GM12878 (cell line): ENCODE measurements around the gene HIVEP3. TPM values are rescaled to one million over a fixed set of nuclear protein-coding genes. Genes with fewer than 3 reads are reported as not detected.

Experiments
- ATAC-seq: fragments of 200-7000 bp; cut with Tn5 transposase; 3 replicates; pipeline ENCODE4 v1.9.1; 2020; ENCODE audit warnings: mild to moderate bottlenecking, moderate library complexity
- BruUV-seq: library from RNA; stranded (reverse); fragments of 400-500 nt; replicated peaks from 2 replicates; lab custom pipeline; 2021; lab: Mats Ljungman, UMichigan
- CTCF ChIA-PET: fragments of 300-600 bp; sonication (Branson Sonifier 250); formaldehyde crosslinking; extraction: SDS; loops from one replicate; lab custom pipeline; 2021; ENCODE audit warnings: inconsistent platforms; lab: Yijun Ruan, JAX
- POLR2A ChIA-PET: fragments of 350-600 bp; formaldehyde crosslinking; extraction: SDS; loops from one replicate; lab custom pipeline; 2021; ENCODE audit warnings: inconsistent platforms; lab: Charles Lee
- RAD21 ChIA-PET: fragments of 300-600 bp; sonication (Branson Sonifier 250); formaldehyde crosslinking; loops from one replicate; lab custom pipeline; 2023; ENCODE audit warnings: antibody characterized with exemption; ENCODE audit not compliant: unreplicated experiment; lab: Charles Lee
- SMC1A ChIA-PET: fragments of 300-600 bp; sonication (Branson Sonifier 250); formaldehyde crosslinking; loops from one replicate; lab custom pipeline; 2023; ENCODE audit not compliant: unreplicated experiment, uncharacterized antibody; lab: Charles Lee
- DNase-seq: peaks from one replicate; pipeline ENCODE4 v3.0.0-alpha.2; 2011; ENCODE audit warnings: low read depth, low spot score
- FAIRE-seq: peaks from 3 replicates; lab custom pipeline; 2011; peaks lifted over from hg19 to GRCh38; lab: Jason Lieb, UNC
- H2AFZ ChIP-seq: 2 replicates; pipeline ENCODE4 v1.6.0; 2011; ENCODE audit warnings: low read depth, low read length, control low read depth; ENCODE audit not compliant: control insufficient read depth
- H3K27ac ChIP-seq: 2 replicates; pipeline ENCODE4 v1.5.1; 2011; ENCODE audit warnings: control low read depth; ENCODE audit not compliant: control insufficient read depth, insufficient read depth
- H3K27me3 ChIP-seq, 2 experiments: replicated peaks in 1 of 2; 2 replicates each; pipeline versions ENCODE4 v1.6.0 to v1.6.1; 2011; ENCODE audit warnings: low read length in 1 of 2; ENCODE audit not compliant: control insufficient read depth in 2 of 2, insufficient read depth in 2 of 2
- H3K36me3 ChIP-seq, 2 experiments: 2 replicates each; pipeline ENCODE4 v1.5.1; 2011; ENCODE audit warnings: low read length in 1 of 2; ENCODE audit not compliant: control insufficient read depth in 2 of 2, insufficient read depth in 2 of 2
- H3K4me1 ChIP-seq: 2 replicates; pipeline ENCODE4 v1.6.1; 2011; ENCODE audit warnings: mild to moderate bottlenecking, low read length, moderate library complexity, mixed read lengths; ENCODE audit not compliant: control insufficient read depth, insufficient read depth
- H3K4me2 ChIP-seq: 2 replicates; pipeline ENCODE4 v1.6.0; 2011; ENCODE audit warnings: control low read depth; ENCODE audit not compliant: control insufficient read depth, insufficient read depth
- H3K4me3 ChIP-seq: fragments of 200-600 bp; sonication (generic); 2 replicates; pipeline ENCODE4 v1.5.1; 2016
- H3K79me2 ChIP-seq: 2 replicates; pipeline ENCODE4 v1.6.0; 2011; ENCODE audit warnings: low read length; ENCODE audit not compliant: control insufficient read depth, insufficient read depth
- H3K9ac ChIP-seq: 2 replicates; pipeline ENCODE4 v1.8.0; 2011; ENCODE audit warnings: low read length, control low read depth, mixed read lengths; ENCODE audit not compliant: control insufficient read depth, insufficient read depth
- H3K9me3 ChIP-seq: replicated peaks from 3 replicates; pipeline ENCODE4 v1.5.1; 2011; ENCODE audit warnings: mild to moderate bottlenecking, low read length; ENCODE audit not compliant: control insufficient read depth, insufficient read depth
- H4K20me1 ChIP-seq: 2 replicates; pipeline ENCODE4 v1.6.0; 2011; ENCODE audit not compliant: control insufficient read depth, insufficient read depth
- BACH1 ChIP-seq: fragments of 450-650 bp; IDR thresholded peaks from 2 replicates; pipeline ENCODE4 v1.6.1; 2017; ENCODE audit warnings: mild to moderate bottlenecking, borderline replicate concordance
- CBFB ChIP-seq: IDR thresholded peaks from 2 replicates; pipeline ENCODE4 v1.6.1; 2016; ENCODE audit warnings: antibody characterized with exemption, low read depth
- GATAD2B ChIP-seq: fragments of 450-650 bp; conservative IDR thresholded peaks from 2 replicates; pipeline ENCODE4 v1.6.1; 2017; ENCODE audit warnings: low read depth, mild to moderate bottlenecking, moderate library complexity
- HDAC6 ChIP-seq: fragments of 200-600 bp; sonication (generic); IDR thresholded peaks from one replicate; pipeline ENCODE4 v1.8.0; 2017; ENCODE audit warnings: antibody characterized with exemption; ENCODE audit not compliant: unreplicated experiment
- JUNB ChIP-seq: IDR thresholded peaks from 2 replicates; pipeline ENCODE4 v1.6.1; 2016; ENCODE audit warnings: antibody characterized with exemption, mild to moderate bottlenecking
- MTA2 ChIP-seq: fragments of 450-650 bp; IDR thresholded peaks from 2 replicates; pipeline ENCODE4 v1.6.1; 2016; ENCODE audit warnings: low read depth, mild to moderate bottlenecking, moderate library complexity
- POLR2A ChIP-seq: IDR thresholded peaks from 2 replicates; pipeline ENCODE4 v1.6.1; 2011; ENCODE audit warnings: low read depth, mild to moderate bottlenecking, low read length
- RCOR1 ChIP-seq: conservative IDR thresholded peaks from 2 replicates; pipeline ENCODE4 v1.6.1; 2012; ENCODE audit warnings: low read depth, low read length, improper control_type of control experiment
- RUNX3 ChIP-seq: IDR thresholded peaks from 2 replicates; pipeline ENCODE4 v1.6.1; 2012; ENCODE audit warnings: low read length, inconsistent platforms
- SMC3 ChIP-seq: IDR thresholded peaks from 2 replicates; pipeline ENCODE4 v1.6.1; 2011; ENCODE audit warnings: low read length, improper control_type of control experiment, borderline replicate concordance
- WGBS: methylation state at CpG from one replicate; pipeline ENCODE4 v1.1.6; 2016; ENCODE audit warnings: low lambda C conversion rate; ENCODE audit not compliant: insufficient replicate concordance, insufficient coverage; ENCODE audit errors: missing lambda C conversion rate; 5-methylcytosine and 5-hydroxymethylcytosine counted together
- in situ Hi-C: fragments of 300-500 bp; cut with MboI; formaldehyde crosslinking; loops from 9 replicates; pipeline ENCODE4 v1.14.3; 2018; ENCODE audit warnings: mixed read lengths
- intact Hi-C: fragments of 100-400 bp; cut with micrococcal nuclease; formaldehyde crosslinking; loops from one replicate; pipeline ENCODE4 v1.14.2; 2022; ENCODE audit not compliant: unreplicated experiment
- polyA plus RNA-seq, 11 experiments: library from polyadenylated mRNA; depleted of rRNA in 4 of 11; unstranded in 6 of 11; stranded (reverse) in 5 of 11; fragments of >200 nt; fragmentation: Nextera tagmentation in 4 of 11; fragmentation: Illumina TruSeq in 1 of 11; extraction: Ambion mirVana in 4 of 11; extraction: Trizol in 1 of 11; gene quantifications; 1 replicate in 1 of 11; 2 replicates in 10 of 11; pipeline versions ENCODE4 v1.2.1 to v1.2.3, GENCODE V29; 2011 to 2016; ENCODE audit warnings: inconsistent platforms in 2 of 11, missing spikeins in 2 of 11, low read depth in 1 of 11
- total RNA-seq, 4 experiments: library from RNA; depleted of rRNA in 3 of 4; stranded (reverse); fragments of >200 nt in 3 of 4; fragmentation: Illumina TruSeq in 1 of 4; extraction: Trizol in 1 of 4; gene quantifications; 2 replicates each; pipeline versions ENCODE4 v1.2.1 to v1.2.3, GENCODE V29; 2013 to 2021
- TF ChIP-seq, protein P1 (sequence below): fragments of 150-350 bp; IDR thresholded peaks from 2 replicates; pipeline ENCODE4 v1.6.1; 2016; ENCODE audit warnings: low read depth, low read length
- TF ChIP-seq, protein P2 (sequence below): fragments of 150-350 bp; IDR thresholded peaks from 2 replicates; pipeline ENCODE4 v1.6.1; 2014; ENCODE audit warnings: mild to moderate bottlenecking, low read depth, low read length
- TF ChIP-seq, protein P3 (sequence below): fragments of 450-650 bp; IDR thresholded peaks from 2 replicates; pipeline ENCODE4 v1.6.1; 2016; ENCODE audit warnings: mild to moderate bottlenecking
- TF ChIP-seq, protein P4 (sequence below): fragments of 450-650 bp; IDR thresholded peaks from 2 replicates; pipeline ENCODE4 v1.6.1; 2017; ENCODE audit warnings: mild to moderate bottlenecking, moderate library complexity

Gene HIVEP3
- total and polyA plus RNA-seq, 10 of the 15 experiments (the other 5 are each of a cell fraction or from before 2014, with no cell fraction given): 1.8 to 13.6 (median 3.8) TPM

DNA sequence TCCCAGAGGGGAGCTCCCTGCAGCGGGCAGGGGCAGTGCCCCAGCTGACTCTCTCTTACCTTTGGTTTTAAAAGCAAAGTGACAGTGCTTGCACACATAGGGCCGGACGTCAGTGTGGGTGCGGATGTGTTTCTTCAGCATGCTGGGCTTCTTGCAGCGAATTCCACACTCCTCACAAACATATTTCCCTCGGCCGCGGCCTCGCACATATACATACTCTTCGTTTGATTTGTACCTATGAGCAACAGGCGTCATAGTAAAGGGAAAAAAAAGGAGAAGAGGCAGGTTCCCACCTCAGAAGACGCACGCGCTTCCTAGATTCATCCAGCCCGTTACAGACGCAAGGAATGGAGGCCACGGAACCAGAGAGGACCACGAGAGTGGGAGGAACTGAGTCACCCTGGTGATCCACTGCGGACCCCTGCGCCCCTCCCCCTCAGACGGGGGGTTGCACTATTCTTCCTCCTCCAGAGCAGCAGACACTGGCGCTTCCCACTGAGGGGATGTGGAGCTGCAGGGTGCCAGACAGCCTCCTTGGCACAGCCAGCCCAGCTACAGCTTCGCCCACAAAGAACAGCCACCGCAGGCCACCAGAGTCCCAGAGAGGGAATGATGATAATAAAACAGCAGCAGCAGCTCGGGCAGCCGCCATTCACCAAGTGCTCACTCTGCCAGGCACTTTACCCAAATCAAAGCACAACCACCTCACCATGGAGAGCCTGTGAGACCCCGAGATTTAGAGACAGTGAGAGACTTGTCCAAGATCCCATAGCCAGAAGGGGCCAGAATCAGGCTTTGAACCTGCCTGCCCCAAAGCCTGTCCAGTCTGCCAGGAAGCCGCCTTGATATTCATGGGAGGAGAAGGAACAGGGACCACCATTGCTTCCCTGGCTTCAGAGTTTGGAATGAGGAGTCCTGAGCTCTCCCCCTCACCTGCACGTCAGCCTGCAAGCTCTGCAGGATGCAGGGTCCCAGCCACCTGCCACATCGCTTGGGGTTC, 393.7 kb downstream of the HIVEP3 start:
- SMC1A ChIA-PET: no interaction called here
- Histone ChIP-seq H3K4me2 (no peak overlapping the region), H4K20me1 (no peaks in the 10 kb centered on the region), H3K36me3 (no peaks in the 10 kb centered on the region; a peak in 2 of 4 replicates), H3K27ac (no peak overlapping the region), H2AFZ (no peak overlapping the region), H3K79me2 (no peaks in the 10 kb centered on the region), H3K4me3 (no peak overlapping the region), H3K9me3 (no peaks in the 10 kb centered on the region; the same call in 2 of the 3 replicates), H3K4me1 (no peaks in the 10 kb centered on the region), H3K27me3 (no peaks in the 10 kb centered on the region), H3K9ac (no peak overlapping the region)
- in situ Hi-C loops: no loop called here
- intact Hi-C loops: no loop called here
- POLR2A ChIA-PET: no interaction called here
- 82% methylated on average over 30 of the region's 30 CpGs for WGBS
- RAD21 ChIA-PET: no interaction called here
- no peak for FAIRE-seq
- no peak for ATAC-seq
- CTCF ChIA-PET: interaction anchor here (1.2 to 1.9 kb wide), 2 partner anchors 9 to 11 kb away, joined by 4 read pairs; no protein-coding TSS in a partner anchor
- DNase-seq: no peak
- BruUV-seq: no TSS peak
- TF ChIP-seq GATAD2B (no peak), RCOR1 (no peak), CBFB (no peak), RUNX3 (no peak), BACH1 (no peak), SMC3 (no peak), POLR2A (no peak), HDAC6 (no peak), JUNB (no peak), MTA2 (no peak)
- TF ChIP-seq, protein P1, sequence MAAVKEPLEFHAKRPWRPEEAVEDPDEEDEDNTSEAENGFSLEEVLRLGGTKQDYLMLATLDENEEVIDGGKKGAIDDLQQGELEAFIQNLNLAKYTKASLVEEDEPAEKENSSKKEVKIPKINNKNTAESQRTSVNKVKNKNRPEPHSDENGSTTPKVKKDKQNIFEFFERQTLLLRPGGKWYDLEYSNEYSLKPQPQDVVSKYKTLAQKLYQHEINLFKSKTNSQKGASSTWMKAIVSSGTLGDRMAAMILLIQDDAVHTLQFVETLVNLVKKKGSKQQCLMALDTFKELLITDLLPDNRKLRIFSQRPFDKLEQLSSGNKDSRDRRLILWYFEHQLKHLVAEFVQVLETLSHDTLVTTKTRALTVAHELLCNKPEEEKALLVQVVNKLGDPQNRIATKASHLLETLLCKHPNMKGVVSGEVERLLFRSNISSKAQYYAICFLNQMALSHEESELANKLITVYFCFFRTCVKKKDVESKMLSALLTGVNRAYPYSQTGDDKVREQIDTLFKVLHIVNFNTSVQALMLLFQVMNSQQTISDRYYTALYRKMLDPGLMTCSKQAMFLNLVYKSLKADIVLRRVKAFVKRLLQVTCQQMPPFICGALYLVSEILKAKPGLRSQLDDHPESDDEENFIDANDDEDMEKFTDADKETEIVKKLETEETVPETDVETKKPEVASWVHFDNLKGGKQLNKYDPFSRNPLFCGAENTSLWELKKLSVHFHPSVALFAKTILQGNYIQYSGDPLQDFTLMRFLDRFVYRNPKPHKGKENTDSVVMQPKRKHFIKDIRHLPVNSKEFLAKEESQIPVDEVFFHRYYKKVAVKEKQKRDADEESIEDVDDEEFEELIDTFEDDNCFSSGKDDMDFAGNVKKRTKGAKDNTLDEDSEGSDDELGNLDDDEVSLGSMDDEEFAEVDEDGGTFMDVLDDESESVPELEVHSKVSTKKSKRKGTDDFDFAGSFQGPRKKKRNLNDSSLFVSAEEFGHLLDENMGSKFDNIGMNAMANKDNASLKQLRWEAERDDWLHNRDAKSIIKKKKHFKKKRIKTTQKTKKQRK: no peak
- TF ChIP-seq, protein P2, sequence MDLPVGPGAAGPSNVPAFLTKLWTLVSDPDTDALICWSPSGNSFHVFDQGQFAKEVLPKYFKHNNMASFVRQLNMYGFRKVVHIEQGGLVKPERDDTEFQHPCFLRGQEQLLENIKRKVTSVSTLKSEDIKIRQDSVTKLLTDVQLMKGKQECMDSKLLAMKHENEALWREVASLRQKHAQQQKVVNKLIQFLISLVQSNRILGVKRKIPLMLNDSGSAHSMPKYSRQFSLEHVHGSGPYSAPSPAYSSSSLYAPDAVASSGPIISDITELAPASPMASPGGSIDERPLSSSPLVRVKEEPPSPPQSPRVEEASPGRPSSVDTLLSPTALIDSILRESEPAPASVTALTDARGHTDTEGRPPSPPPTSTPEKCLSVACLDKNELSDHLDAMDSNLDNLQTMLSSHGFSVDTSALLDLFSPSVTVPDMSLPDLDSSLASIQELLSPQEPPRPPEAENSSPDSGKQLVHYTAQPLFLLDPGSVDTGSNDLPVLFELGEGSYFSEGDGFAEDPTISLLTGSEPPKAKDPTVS: no peak
- TF ChIP-seq, protein P3, sequence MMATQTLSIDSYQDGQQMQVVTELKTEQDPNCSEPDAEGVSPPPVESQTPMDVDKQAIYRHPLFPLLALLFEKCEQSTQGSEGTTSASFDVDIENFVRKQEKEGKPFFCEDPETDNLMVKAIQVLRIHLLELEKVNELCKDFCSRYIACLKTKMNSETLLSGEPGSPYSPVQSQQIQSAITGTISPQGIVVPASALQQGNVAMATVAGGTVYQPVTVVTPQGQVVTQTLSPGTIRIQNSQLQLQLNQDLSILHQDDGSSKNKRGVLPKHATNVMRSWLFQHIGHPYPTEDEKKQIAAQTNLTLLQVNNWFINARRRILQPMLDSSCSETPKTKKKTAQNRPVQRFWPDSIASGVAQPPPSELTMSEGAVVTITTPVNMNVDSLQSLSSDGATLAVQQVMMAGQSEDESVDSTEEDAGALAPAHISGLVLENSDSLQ: no peak
- TF ChIP-seq, protein P4, sequence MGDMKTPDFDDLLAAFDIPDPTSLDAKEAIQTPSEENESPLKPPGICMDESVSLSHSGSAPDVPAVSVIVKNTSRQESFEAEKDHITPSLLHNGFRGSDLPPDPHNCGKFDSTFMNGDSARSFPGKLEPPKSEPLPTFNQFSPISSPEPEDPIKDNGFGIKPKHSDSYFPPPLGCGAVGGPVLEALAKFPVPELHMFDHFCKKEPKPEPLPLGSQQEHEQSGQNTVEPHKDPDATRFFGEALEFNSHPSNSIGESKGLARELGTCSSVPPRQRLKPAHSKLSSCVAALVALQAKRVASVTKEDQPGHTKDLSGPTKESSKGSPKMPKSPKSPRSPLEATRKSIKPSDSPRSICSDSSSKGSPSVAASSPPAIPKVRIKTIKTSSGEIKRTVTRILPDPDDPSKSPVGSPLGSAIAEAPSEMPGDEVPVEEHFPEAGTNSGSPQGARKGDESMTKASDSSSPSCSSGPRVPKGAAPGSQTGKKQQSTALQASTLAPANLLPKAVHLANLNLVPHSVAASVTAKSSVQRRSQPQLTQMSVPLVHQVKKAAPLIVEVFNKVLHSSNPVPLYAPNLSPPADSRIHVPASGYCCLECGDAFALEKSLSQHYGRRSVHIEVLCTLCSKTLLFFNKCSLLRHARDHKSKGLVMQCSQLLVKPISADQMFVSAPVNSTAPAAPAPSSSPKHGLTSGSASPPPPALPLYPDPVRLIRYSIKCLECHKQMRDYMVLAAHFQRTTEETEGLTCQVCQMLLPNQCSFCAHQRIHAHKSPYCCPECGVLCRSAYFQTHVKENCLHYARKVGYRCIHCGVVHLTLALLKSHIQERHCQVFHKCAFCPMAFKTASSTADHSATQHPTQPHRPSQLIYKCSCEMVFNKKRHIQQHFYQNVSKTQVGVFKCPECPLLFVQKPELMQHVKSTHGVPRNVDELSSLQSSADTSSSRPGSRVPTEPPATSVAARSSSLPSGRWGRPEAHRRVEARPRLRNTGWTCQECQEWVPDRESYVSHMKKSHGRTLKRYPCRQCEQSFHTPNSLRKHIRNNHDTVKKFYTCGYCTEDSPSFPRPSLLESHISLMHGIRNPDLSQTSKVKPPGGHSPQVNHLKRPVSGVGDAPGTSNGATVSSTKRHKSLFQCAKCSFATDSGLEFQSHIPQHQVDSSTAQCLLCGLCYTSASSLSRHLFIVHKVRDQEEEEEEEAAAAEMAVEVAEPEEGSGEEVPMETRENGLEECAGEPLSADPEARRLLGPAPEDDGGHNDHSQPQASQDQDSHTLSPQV: no peak
